GM10847 (cell line): Measurements from ENCODE around the gene TGFB3.

Experiments used
- POLR2A ChIP-seq: IDR thresholded peaks from 2 replicates; pipeline ENCODE4 v1.6.1; 2011; ENCODE audit not compliant: insufficient read length; ENCODE audit errors: extremely low read depth

The TGFB3 gene

DNA sequence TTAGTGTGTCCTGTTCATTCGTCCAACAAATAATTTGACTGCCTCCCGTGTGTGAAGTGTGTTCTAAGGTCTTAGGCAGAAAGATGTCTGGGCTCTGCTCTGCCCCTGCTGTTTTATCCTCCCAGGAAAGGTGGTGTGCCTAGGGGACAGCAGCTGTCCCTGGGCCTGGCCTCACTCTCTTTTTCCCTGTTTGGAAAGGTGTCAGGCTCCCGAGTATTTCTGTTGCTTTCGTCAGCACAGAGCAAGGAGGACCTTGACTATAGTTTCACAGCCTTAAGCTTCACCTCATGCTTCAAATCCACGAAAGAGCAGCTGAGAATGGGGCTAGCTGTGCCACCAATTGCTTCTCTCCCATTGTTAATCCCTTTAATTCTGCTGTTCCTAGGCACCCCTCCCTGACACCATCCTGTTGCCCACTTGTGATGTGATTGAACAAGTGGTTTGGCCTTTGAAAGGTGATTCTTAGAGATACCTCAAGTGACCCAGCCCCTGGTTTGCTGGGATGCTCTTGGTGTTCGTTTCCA lies 54.2 kb downstream of the TGFB3 start:
- no peak for TF ChIP-seq POLR2A

DNA sequence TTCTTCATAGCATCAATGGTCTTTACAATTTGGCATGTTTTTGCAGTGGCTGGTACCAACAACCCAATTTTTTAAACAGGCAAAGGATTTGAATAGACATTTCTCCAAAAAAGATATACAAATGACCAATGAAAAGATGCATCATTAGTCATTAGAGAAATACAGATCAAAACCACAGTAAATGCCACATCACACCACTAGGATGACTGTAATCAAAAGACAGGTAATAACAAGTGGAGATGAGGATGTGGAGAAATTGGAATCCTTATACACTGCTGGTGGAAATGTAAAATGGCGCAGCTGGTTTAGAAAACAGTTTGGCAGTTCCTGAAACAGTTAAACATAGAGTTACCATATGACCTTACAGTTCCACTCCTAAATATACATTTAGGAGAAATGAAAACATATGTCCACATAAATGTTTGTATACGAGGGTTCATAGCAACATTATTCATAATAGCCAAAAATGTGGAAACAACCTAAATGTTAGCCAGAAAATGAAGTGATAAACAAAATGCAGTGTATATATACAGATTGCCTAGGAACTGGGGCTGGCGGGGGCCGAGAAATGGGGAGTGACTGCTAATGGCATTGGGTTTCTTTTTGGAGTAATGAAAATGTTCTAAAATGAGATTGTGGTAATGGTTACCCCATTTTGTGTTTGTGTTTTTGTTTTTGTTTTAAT lies 55.2 kb downstream of the TGFB3 start:
- no peak for TF ChIP-seq POLR2A

DNA sequence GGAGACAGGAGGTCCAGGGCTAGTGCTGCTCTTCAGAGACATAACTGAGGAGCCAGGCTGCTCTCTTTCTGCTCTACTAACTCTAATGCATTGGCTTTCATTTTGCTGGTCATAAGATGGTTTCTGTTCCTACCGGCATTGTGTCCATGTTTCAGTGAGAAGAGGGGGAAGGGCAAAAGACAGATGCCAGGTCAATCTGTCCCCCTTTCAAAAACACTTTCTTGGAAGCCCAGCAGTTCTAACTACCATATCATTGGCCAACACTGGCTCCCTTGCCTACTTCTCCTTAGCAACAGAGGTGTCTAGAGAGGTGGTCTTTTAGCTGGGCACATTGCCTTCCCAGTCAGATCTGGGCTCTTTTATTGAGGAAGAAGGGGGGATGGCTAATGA lies 63.9 kb downstream of the TGFB3 start:
- TF ChIP-seq POLR2A, result no peak

DNA sequence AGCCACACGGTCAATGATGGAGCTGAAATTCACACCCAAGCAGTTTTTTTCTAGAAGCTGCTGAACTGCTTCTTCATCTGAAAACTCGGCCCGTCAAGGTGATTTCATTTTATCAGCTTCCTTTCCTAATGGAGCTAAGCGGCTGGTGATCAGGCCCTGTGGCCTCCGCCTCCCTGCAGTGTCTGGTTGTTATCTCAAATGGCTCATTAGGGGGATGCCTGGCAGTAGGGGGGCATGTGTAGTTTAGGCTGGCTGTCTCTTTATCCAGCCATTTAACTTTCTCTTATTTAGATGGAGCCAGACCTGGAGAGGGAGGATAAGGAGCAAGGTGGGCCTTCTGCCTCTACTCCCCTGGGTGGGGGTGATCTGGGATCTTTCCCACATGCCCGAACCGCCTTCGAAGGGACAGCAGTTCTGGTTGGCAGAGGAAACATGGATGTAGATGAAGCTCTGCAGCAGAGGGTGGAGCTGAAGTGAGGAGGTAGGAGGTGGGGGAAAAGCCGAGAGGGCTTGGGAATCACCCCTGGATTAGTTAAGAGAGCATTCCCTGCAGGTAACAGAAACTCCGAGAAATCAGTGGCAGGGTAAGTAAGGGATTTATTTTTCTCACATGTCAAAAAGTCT lies 64.4 kb downstream of the TGFB3 start:
- no peak for TF ChIP-seq POLR2A

DNA sequence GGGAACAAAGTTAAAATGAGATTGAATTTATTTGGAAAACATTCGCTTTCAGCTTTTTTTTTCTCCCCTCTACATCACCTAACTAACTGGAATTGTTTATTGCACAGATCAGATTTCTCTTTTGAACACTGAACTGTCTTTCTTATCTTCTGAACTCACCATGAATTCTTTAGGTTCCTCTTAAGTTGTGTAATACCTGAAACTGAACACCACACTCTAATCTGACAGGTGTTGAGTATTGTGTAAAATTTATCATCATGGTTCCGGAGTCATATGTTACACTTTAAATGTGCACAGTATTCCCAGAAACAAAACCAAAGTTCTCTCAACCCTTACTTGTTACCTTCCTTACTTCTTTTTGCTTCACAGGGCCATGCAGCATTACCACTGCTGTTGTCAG lies 66.8 kb downstream of the TGFB3 start:
- no peak for TF ChIP-seq POLR2A

DNA sequence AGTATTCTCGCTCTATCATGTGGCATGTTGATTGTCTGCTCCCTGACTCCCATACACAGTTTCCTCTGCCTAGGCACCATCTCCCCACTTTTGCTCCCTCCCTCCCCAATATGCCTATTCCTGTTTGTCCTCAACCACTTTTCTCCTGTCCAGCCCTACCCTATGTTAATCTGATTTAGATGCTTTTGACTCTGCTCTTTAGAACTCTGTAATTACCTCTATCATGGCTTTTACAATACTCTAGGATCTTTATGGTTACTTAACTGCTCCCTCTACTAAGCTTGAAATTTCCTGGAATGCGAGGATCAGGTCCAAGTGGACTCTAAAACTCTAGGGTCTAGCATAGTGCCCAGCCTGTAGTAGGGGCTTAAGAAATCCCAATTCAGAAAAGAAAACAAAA lies 68.6 kb downstream of the TGFB3 start:
- TF ChIP-seq POLR2A, result no peak

DNA sequence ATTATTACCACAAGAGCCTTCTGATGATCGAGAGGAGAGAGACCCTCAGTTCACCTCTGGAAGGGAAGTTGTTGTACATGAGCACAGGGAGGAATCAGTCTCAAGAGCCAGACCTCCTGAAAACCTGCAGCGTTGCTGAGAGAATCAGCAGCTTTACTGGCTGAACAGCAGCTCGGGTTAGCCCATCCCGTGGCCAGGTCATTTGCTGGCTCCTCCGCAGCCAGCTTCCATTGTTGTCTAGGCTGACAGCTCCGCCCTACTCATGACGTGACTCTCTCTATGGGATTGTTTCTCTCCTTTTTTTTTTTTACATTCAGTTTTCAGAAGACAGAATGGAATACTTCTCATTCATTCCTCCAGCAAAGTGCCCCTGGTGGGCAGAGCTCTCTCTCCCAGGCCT lies 69.9 kb downstream of the TGFB3 start:
- TF ChIP-seq POLR2A, result no peak

DNA sequence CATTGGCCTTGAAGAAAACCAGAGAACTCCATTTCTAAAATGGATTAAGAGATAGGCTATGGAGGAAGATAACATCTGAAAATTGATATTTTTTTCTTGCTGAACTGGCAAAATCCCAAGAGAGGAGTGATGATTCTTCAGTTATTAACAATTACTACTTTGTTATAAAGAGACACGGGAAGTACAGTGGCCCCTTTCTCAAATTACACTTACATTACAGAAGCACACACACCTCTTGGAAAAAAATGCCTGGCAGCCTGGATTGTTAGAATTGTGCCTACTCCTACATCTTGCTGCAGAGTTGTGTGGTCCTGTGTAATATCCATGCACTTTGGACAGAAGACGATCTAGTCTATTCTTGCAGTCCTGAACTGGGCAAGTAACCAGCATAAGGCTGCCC lies 71.7 kb downstream of the TGFB3 start:
- no peak for TF ChIP-seq POLR2A

DNA sequence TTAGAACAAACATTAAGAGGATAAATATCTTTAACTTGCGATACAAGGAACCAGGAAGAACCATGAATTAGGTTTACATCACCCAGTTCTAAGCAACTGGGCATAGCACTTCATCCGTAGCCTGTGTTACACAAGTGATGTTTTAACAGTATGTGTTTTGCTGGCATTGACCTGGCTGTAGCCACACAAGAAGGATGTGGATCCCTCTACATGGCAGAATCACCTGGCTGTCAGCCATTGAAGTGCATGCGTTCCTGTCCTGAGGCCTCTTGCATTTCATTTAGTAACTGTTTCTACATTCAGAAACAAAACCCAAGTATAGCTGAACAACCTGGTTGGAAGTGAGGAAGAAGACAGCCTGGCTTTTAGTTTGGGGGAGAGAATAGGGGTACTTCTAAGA lies 72.2 kb downstream of the TGFB3 start:
- no peak for TF ChIP-seq POLR2A
